Measurements from ENCODE around the gene LRRC75A.

DNA sequence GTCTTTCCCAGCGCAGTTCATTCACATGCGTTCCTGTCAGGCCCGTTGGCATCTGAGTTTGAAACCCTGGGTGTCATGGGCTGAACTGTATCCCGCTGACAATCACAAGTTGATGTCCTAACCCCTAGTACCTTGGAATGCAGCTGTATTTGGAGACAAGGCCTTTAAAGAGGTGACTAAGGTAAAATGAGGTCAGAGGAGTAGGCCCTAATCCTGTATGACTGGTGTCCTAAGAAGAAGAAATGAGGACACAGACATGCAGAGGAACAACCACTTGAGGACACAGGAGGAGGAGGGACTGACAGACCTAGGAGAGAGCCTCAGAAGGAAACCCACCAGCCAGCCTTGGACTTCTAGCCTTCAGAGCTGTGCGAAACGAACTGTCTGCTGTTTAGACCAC lies 43.5 kb downstream of the LRRC75A start:
- TF ChIP-seq SMC3 (conservative IDR thresholded peaks at IDR 0.05; ENCODE audit: poor library complexity) = no peak
- TF ChIP-seq, protein P1, sequence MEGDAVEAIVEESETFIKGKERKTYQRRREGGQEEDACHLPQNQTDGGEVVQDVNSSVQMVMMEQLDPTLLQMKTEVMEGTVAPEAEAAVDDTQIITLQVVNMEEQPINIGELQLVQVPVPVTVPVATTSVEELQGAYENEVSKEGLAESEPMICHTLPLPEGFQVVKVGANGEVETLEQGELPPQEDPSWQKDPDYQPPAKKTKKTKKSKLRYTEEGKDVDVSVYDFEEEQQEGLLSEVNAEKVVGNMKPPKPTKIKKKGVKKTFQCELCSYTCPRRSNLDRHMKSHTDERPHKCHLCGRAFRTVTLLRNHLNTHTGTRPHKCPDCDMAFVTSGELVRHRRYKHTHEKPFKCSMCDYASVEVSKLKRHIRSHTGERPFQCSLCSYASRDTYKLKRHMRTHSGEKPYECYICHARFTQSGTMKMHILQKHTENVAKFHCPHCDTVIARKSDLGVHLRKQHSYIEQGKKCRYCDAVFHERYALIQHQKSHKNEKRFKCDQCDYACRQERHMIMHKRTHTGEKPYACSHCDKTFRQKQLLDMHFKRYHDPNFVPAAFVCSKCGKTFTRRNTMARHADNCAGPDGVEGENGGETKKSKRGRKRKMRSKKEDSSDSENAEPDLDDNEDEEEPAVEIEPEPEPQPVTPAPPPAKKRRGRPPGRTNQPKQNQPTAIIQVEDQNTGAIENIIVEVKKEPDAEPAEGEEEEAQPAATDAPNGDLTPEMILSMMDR (IDR thresholded peaks at IDR 0.05; ENCODE audit: poor library complexity, severe bottlenecking) = no peak
- TF ChIP-seq EP300 (conservative IDR thresholded peaks at IDR 0.05; ENCODE audit: poor library complexity, severe bottlenecking) = no peak
- TF ChIP-seq MXI1 (conservative IDR thresholded peaks at IDR 0.05; ENCODE audit: poor library complexity, severe bottlenecking) = no peak
- no peak for TF ChIP-seq EZH2 (IDR thresholded peaks at IDR 0.05; ENCODE audit: borderline replicate concordance, insufficient read depth, low read length, poor library complexity, severe bottlenecking)
- no peak for TF ChIP-seq TAF1 (IDR thresholded peaks at IDR 0.05; ENCODE audit: low read depth)
- TF ChIP-seq, protein P2, sequence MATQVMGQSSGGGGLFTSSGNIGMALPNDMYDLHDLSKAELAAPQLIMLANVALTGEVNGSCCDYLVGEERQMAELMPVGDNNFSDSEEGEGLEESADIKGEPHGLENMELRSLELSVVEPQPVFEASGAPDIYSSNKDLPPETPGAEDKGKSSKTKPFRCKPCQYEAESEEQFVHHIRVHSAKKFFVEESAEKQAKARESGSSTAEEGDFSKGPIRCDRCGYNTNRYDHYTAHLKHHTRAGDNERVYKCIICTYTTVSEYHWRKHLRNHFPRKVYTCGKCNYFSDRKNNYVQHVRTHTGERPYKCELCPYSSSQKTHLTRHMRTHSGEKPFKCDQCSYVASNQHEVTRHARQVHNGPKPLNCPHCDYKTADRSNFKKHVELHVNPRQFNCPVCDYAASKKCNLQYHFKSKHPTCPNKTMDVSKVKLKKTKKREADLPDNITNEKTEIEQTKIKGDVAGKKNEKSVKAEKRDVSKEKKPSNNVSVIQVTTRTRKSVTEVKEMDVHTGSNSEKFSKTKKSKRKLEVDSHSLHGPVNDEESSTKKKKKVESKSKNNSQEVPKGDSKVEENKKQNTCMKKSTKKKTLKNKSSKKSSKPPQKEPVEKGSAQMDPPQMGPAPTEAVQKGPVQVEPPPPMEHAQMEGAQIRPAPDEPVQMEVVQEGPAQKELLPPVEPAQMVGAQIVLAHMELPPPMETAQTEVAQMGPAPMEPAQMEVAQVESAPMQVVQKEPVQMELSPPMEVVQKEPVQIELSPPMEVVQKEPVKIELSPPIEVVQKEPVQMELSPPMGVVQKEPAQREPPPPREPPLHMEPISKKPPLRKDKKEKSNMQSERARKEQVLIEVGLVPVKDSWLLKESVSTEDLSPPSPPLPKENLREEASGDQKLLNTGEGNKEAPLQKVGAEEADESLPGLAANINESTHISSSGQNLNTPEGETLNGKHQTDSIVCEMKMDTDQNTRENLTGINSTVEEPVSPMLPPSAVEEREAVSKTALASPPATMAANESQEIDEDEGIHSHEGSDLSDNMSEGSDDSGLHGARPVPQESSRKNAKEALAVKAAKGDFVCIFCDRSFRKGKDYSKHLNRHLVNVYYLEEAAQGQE (IDR thresholded peaks at IDR 0.05; ENCODE audit: borderline replicate concordance) = no peak
